Measurements from ENCODE around the gene PKMYT1.

- TF ChIP-seq CTCF (conservative IDR thresholded peaks at IDR 0.05 in 1 of 2, IDR thresholded peaks at IDR 0.05 in 1 of 2; ENCODE audit: extremely low read depth in 1 of 2, insufficient read depth in 1 of 2, low read depth in 1 of 2, low read length in 2 of 2) (no peak), EZH2 (IDR thresholded peaks at IDR 0.05; ENCODE audit: borderline replicate concordance, low read length) (no peak)
These were observed 24.1 kb upstream of the PKMYT1 start for GRCh38 chr16:3004319-3004718.

Measured in mammary epithelial cell (primary cell).